ENCODE measurements around the gene CD8B.

CD8B gene

GRCh38 chr2:86774862-86775261 is 86.8 kb downstream of the CD8B start:
- no peak for DNase-seq
- ATAC-seq = no peak

- ATAC-seq (no peak), DNase-seq (no peak)
These were observed 89.1 kb downstream of the CD8B start for GRCh38 chr2:86772611-86773010.

- no peak for ATAC-seq
These were observed 90.8 kb downstream of the CD8B start for GRCh38 chr2:86770816-86771301.

GRCh38 chr2:86769838-86770237 is 91.8 kb downstream of the CD8B start:
- ATAC-seq (no peak), DNase-seq (no peak)

More at GRCh38 chr2:86770816-86771301, 90.8 kb downstream of the CD8B start:
- no peak for DNase-seq

GRCh38 chr2:86768189-86768949 is 93.3 kb downstream of the CD8B start:
- ATAC-seq (no peak), DNase-seq (no peak)
